GM21619 (cell line): ENCODE data around the gene FAXDC2.

Experiments
- ATAC-seq: cut with Tn5 transposase; IDR thresholded peaks from one replicate; pipeline ENCODE4 v1.9.1; 2021; ENCODE audit not compliant: unreplicated experiment

The FAXDC2 gene

DNA sequence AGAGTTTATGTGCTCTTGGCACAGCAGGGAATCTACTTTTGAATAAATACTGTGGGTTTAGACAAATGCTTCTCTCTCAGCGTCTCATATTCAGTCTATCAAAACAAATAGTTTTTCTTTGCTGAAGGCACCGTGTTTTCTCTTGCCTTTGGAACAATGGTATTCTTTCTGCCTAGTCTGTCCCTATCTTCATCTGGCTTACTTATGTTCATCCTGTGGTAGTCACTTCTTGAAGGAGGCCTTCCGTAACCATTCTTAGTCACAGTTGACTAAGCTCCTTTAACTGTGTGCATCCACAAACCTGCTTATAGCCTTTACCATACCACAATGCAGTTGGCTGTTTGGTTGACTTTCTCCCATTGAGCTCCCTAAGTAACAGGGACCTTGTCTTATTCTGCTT is 49.3 kb downstream of the FAXDC2 start:
- no peak for ATAC-seq

GRCh38 chr5:154800582-154800981 is 49.8 kb downstream of the FAXDC2 start:
- ATAC-seq = no peak

DNA sequence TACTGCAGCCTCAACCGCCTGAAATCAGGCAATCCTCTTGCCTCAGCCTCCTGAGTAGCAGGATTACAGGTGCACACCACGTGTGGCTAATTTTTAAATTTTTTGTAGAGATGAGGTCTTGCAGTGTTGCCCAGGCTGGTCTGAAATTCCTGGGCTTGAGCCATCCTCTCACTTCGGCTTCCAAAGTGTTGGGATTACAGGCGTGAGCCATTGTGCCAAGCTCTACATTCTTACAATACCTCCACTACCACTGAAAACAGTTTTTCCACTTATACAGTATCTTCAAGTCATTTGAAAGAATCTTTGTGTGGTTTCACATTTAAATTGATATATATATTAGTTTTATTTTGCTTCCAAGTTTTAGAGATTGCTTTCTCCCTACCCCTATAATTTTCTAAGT is 52.6 kb downstream of the FAXDC2 start:
- ATAC-seq = no peak

- no peak for ATAC-seq
Measured at GRCh38 chr5:154795235-154795596, 55.2 kb downstream of the FAXDC2 start.

- ATAC-seq = no peak
Measured at GRCh38 chr5:154794525-154795234, 55.7 kb downstream of the FAXDC2 start.

DNA sequence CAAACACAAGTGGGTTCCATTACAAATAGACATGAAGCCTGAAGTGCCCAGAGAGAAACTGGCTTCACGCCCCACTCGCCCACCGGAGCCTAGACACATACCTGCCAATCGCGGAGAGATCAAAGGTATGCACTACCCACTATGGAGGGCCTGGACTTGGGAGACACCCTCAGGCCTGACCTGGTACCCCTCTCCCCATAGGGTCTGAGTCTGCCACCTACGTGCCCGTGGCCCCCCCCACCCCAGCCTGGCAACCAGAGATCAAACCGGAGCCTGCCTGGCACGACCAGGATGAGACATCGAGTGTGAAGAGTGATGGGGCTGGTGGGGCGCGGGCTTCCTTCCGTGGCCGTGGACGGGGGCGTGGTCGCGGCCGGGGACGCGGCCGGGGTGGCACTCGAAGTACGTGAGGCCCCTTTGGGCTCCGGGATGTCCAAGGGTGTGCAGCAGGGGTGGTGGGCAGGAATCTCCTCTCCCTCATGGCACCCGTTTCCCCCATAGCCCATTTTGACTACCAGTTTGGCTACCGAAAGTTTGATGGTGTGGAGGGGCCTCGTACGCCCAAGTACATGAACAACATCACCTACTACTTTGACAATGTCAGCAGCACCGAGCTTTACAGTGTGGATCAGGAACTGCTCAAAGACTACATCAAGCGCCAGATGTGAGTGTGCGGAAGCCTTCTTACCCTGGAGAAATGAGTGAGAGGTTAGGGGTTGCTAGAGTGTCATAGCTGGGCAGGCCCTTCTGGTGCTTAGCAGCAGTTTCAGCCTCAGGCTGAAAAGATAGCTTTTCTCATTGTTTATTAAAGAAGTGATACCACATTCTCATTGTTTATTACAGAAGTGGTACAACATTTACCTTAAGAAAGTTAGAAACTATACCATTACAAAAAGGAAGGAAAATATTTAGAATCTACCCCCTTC is 56.5 kb downstream of the FAXDC2 start:
- no peak for ATAC-seq

DNA sequence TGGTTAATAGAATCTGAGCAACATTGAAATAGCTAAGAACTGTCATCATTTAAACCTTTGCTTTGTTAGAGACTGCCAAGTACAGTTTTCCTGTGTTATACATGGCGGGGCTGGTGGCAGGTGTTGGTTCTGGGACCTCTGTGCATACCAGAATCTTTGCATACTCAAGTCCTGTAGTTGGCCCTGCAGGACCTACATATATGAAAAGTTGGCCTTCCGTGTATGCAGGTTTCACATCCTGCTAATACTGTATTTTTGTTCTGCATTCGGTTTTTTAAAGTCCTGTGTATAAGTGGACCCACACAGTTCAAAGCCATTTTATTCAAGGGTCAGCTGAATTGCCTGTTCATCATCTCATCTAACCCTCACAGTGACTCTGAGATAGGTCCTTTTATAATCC is 58.9 kb downstream of the FAXDC2 start:
- peak; percentile 82 for ATAC-seq

- no peak for ATAC-seq
Measured at GRCh38 chr5:154788212-154788611, 62.2 kb downstream of the FAXDC2 start.

- ATAC-seq = no peak
Measured at GRCh38 chr5:154786414-154786813, 64.0 kb downstream of the FAXDC2 start.

- no peak for ATAC-seq
Measured at GRCh38 chr5:154784856-154785255, 65.5 kb downstream of the FAXDC2 start.

DNA sequence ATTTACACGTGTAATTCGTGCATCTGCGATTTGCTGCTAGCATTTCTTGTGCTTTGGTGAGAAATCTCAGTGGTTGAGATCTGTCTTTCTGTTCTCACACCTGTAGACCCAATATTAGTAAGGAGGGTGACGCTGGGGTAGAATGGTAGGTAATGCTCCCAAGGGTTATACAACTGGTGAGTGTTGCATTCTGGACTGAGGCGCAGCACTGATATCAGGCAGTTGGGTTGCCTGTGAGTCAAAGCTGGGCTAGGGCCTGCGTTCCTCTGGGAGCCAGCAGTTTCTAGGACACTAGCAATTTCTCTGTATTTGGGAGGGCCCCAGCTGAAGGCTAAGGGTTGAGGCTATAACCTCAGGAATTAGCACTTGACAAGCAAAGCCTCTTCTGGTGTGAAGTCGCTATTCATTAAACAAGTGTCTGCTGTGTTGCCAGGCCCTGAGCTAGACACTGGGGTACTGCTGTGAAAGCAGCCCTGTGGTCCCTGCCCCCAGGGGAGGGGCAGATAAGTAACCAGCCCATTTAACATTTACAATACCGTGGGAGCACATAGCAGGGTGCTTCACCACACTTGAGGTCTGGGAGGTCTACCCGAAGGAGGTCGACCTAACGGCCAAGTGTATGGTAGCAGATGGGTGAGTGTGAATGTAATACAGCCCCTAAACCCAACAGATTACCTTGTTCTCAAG is 66.5 kb downstream of the FAXDC2 start:
- ATAC-seq = peak; percentile 63

DNA sequence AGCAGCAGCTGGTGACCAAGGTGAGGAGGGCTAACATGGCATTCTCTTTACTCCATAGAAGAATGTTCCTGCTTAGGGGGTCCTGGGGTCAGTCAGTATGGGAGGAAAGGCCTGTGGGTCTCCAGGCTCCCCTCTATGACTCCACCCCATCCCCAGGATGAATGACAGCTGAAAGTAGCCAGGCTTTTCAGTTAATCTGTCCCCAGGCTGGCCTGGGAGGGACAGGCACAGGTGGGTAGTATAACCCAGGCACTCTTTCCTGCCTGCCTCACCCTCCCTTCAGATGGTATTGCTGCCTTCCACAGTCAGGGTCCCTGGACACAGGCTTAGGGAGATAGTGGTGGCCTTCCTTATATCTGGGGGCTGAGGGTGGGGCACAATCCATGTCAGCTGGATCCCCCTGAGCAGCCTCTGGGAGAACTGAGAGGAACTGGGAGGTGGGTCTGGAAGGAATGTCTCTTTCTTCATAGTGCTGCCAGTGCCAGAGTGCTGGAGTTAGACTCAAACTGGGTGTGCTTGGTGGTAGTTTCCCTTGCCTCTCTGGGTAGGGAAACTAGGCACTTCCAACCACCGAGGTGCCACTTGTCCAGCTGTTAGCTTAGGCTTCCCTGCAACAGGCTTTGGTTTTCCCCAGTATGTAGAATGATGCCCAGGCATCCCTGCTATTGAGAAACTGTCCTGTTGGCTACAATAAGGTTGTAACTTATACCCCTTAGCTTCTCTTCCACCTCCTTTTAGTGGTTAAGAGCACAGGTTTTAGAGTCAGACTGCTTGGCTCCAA is 67.4 kb downstream of the FAXDC2 start:
- no peak for ATAC-seq

DNA sequence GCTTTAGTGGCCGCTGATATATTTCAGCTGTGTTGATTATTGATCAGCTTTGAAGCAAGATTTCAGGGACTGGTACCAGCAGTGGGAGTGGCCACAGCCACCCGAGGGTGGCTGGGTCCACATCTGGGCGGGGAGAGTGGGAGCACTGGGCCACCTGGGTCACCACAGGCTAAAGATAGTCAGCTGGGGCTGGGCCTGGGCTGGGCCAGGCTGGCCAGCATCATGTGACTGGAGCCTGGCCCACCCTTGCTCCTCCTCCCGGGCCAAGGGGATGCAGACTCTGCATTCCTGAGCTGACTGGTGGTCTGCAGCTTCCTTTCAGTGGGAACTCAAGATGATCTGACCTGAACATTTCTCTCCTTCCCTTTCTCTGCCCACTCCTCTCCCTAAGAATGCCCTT is 68.1 kb downstream of the FAXDC2 start:
- ATAC-seq = no peak

- no peak for ATAC-seq
Measured at GRCh38 chr5:154780128-154780527, 70.3 kb downstream of the FAXDC2 start.

GRCh38 chr5:154779105-154779504 is 71.3 kb downstream of the FAXDC2 start:
- ATAC-seq = no peak

DNA sequence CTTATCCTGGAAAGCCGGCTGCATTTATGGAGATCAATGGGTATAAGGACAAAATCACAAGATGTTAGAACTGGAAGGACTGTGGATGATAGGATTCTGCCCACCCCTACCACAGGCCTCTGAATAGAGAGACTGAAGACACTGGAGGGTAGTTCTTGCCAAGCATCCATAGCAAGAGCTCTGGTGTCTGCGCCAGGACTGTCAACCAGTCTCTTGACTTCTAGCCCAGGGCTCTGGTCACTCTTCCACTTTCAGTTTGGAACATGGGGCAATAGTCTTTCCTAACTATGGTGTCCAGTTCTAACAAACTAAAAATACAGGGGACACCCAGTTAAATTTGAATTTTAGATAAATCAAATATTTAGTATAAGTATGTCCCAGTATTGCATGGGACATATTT is 71.9 kb downstream of the FAXDC2 start:
- no peak for ATAC-seq

GRCh38 chr5:154776167-154776566 is 74.2 kb downstream of the FAXDC2 start:
- no peak for ATAC-seq

- ATAC-seq = no peak
Measured at GRCh38 chr5:154773326-154773725, 77.1 kb downstream of the FAXDC2 start.

DNA sequence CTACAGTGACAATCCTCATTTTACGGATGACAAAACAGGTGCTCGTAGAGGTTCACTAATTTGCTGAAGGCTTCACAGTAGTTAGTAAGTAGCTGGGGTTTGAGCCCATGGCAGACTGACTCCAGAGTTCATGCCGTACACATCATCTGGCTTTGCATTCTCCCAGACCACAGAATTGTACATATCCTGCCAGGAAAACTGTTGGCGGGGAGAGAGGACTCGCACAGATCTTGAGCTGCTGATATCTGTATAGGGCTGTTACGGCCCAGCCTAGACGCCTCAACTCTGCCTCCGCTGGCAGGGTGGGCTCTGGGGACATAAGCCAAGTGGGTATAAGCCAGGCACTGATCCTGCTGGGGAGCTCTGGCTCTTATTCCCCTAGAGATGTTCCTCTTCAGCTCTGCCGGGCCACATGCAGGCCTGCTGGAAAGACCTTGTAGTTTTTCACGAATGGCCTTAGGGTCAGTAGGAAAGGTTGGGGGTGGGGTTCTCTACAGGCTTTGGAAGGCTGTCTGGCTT is 79.0 kb downstream of the FAXDC2 start:
- no peak for ATAC-seq

DNA sequence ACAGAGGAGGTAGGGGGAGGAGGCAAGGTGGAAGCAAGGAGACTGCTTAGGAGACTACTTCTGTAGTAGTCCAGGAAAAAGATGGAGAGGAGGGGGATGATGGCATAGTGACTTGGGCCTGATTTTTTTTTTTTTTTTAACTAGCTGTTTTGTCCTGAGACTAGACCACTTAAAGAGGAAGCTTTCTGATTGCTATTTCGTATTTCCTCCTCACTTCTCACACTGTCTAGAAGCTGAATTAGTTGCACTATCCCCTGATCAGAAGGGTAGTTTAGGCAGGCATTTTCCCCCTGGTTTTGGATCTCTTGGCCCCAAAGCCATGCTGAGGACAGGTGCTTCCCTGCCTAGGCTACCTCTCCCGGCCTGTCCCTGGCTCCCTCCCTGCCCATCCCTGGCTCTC is 80.3 kb downstream of the FAXDC2 start:
- ATAC-seq = no peak
